Panc1 (cell line): ENCODE measurements around the gene GRIK5. TPM values are rescaled to one million over a fixed set of nuclear protein-coding genes. Genes with fewer than 3 reads are reported as not detected.
A peak's percentile ranks its signal among the peaks of the same experiment; 100 is the strongest.

ENCODE experiments used
- ATAC-seq: fragments of 200-7000 bp; cut with Tn5 transposase; 2 replicates; pipeline ENCODE4 v1.9.1; 2020; ENCODE audit warnings: mild to moderate bottlenecking, moderate library complexity
- BruUV-seq: library from RNA; stranded (reverse); fragments of 400-500 nt; replicated peaks from 2 replicates; lab custom pipeline; 2021; lab: Mats Ljungman, UMichigan
- CTCF ChIA-PET: fragments of 300-600 bp; sonication (Branson Sonifier 250); formaldehyde crosslinking; loops from one replicate; lab custom pipeline; 2022; ENCODE audit warnings: antibody characterized with exemption; lab: Charles Lee
- POLR2A ChIA-PET: fragments of 300-600 bp; sonication (Branson Sonifier 250); formaldehyde crosslinking; loops from one replicate; lab custom pipeline; 2022; ENCODE audit warnings: antibody characterized with exemption; lab: Charles Lee
- DNase-seq: peaks from one replicate; pipeline ENCODE4 v3.0.0-alpha.2; 2010; ENCODE audit warnings: low read depth, low spot score
- H3K27ac ChIP-seq: 2 replicates; pipeline ENCODE4 v1.5.1; 2011; ENCODE audit warnings: mild to moderate bottlenecking, low read length, inconsistent platforms
- H3K27me3 ChIP-seq: fragments of 200-500 bp; sonication (Bioruptor generic); 2 replicates; pipeline ENCODE4 v1.6.0; 2014; ENCODE audit warnings: low read length, inconsistent platforms; ENCODE audit not compliant: control insufficient read depth, insufficient read depth
- H3K36me3 ChIP-seq: fragments of 200-500 bp; sonication (Bioruptor generic); 2 replicates; pipeline ENCODE4 v1.5.1; 2014; ENCODE audit warnings: inconsistent platforms, mild to moderate bottlenecking, low read length, moderate library complexity; ENCODE audit not compliant: control insufficient read depth, insufficient read depth
- H3K4me1 ChIP-seq: 2 replicates; pipeline ENCODE4 v1.5.1; 2011; ENCODE audit warnings: inconsistent platforms, mild to moderate bottlenecking, low read length, moderate library complexity; ENCODE audit not compliant: control insufficient read depth, insufficient read depth
- H3K4me3 ChIP-seq, 2 experiments: 2 replicates each; pipeline ENCODE4 v1.5.1; 2011 to 2012; ENCODE audit warnings: low read depth in 2 of 2, low read length in 2 of 2, mild to moderate bottlenecking in 2 of 2, inconsistent platforms in 1 of 2, moderate library complexity in 1 of 2
- H3K9me3 ChIP-seq: fragments of 200-500 bp; sonication (Bioruptor generic); 2 replicates; pipeline ENCODE4 v1.5.1; 2014; ENCODE audit warnings: low read depth, mild to moderate bottlenecking, inconsistent platforms, low read length, moderate library complexity; ENCODE audit not compliant: control insufficient read depth, insufficient read depth
- POLR2AphosphoS5 ChIP-seq: IDR thresholded peaks from 2 replicates; pipeline ENCODE4 v1.6.1; 2012; ENCODE audit warnings: mild to moderate bottlenecking, low read depth, low read length, moderate library complexity
- SIN3A ChIP-seq: IDR thresholded peaks from 2 replicates; pipeline ENCODE4 v1.6.1; 2012; ENCODE audit warnings: low read depth, mild to moderate bottlenecking, low read length, moderate library complexity, borderline replicate concordance; ENCODE audit not compliant: insufficient read depth
- TCF7L2 ChIP-seq: IDR thresholded peaks from 2 replicates; pipeline ENCODE4 v1.6.1; 2011; ENCODE audit warnings: mild to moderate bottlenecking, low read depth, low read length, inconsistent platforms
- in situ Hi-C: cut with HindIII; loops from 2 replicates; pipeline ENCODE4 v1.10.0; 2016; ENCODE audit warnings: low sequenced_read_pairs, low pct_unique_long_range_greater_than_20kb
- intact Hi-C: fragments of 100-400 bp; cut with micrococcal nuclease; formaldehyde crosslinking; loops from one replicate; pipeline ENCODE4 v1.10.0; 2022; ENCODE audit not compliant: unreplicated experiment
- total RNA-seq: library from RNA; stranded (reverse); gene quantifications from one replicate; pipeline ENCODE4 v1.2.1, GENCODE V29; 2021; ENCODE audit not compliant: unreplicated experiment
- TF ChIP-seq, protein P1 (sequence below): fragments of 450-650 bp; IDR thresholded peaks from 2 replicates; pipeline ENCODE4 v1.5.1; 2017; ENCODE audit warnings: mild to moderate bottlenecking
- TF ChIP-seq, protein P2 (sequence below), 2 experiments: IDR thresholded peaks; 2 replicates each; pipeline ENCODE4 v1.6.1; 2011 to 2012; ENCODE audit warnings: low read depth in 2 of 2, control low read depth in 1 of 2, low read length in 1 of 2, mild to moderate bottlenecking in 1 of 2, moderate library complexity in 1 of 2; ENCODE audit not compliant: insufficient read depth in 1 of 2

GRIK5 gene
- total RNA-seq, 1 experiment from 2014 or later: 0.62 TPM

DNA sequence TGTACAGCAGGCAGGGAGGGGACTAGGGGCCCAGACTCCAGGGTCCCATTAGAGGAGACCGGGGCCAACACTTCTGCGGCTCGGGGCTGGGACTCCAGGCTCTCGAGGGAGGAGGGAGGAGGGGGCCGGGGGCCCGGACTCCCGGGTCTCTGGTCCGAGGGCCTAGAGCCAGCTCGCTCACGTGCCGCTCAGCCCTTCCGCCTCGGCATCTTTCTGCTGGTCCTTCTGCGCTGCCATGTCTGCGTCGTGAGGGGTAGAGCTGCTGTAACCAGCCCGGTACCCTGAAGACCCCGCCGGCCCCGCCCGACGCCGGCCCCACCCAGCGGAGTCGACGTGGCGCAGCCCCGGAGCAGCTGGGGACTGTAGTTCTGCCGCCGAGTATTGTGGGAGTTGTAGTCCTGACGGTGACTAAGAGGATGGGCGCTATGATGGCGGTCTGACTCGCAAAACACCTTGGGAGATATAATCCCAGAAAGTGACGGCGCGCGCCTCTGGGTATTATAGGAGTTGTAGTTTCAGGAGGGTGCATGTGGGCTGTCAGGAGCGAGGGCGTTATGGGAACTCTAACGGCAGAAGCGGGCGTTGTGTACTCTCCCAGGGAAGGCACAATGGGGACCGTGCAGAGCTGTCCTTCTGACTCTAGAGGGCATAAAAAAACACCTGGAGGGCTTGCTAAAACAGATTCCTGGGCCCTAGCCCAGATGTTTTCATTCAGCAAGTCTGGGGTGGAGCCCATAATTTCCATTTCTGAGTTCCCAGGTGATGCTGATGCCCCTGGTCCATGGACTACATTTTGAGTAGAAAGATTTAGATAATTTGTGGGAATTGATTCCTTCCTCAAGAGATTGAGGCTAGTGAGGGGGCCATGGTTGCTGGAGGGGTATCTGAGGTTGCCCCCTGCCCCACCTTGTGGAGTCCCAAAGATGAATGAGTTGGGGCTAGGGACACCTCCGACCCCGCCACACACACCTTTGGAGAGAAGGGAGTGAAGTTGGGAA lies 110.7 kb downstream of the GRIK5 start, which contains the start of gene RABAC1:
RABAC1 (minus strand) TSS at position 266 of the 998 bp plus-strand sequence; CDS start at position 237, 29 bp downstream.
- H3K4me1 ChIP-seq: peaks cover 7% of the 10 kb centered on the region
- POLR2A ChIA-PET: no interaction called here
- H3K9me3 ChIP-seq: no peaks in the 10 kb centered on the region
- CTCF ChIA-PET: interaction anchor here (0.6 kb wide), 2 partner anchors 71 to 280 kb away, joined by 4 to 5 read pairs; no protein-coding TSS in a partner anchor
- no TSS peak for BruUV-seq
- in situ Hi-C loops: no loop called here
- H3K4me3 ChIP-seq: peak within 1 kb of the TSS; percentile 66 to 73
- no peak for TF ChIP-seq TCF7L2
- TF ChIP-seq POLR2AphosphoS5: no peak
- no peak for TF ChIP-seq SIN3A
- TF ChIP-seq, protein P1, sequence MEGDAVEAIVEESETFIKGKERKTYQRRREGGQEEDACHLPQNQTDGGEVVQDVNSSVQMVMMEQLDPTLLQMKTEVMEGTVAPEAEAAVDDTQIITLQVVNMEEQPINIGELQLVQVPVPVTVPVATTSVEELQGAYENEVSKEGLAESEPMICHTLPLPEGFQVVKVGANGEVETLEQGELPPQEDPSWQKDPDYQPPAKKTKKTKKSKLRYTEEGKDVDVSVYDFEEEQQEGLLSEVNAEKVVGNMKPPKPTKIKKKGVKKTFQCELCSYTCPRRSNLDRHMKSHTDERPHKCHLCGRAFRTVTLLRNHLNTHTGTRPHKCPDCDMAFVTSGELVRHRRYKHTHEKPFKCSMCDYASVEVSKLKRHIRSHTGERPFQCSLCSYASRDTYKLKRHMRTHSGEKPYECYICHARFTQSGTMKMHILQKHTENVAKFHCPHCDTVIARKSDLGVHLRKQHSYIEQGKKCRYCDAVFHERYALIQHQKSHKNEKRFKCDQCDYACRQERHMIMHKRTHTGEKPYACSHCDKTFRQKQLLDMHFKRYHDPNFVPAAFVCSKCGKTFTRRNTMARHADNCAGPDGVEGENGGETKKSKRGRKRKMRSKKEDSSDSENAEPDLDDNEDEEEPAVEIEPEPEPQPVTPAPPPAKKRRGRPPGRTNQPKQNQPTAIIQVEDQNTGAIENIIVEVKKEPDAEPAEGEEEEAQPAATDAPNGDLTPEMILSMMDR: no peak
- TF ChIP-seq, protein P2, sequence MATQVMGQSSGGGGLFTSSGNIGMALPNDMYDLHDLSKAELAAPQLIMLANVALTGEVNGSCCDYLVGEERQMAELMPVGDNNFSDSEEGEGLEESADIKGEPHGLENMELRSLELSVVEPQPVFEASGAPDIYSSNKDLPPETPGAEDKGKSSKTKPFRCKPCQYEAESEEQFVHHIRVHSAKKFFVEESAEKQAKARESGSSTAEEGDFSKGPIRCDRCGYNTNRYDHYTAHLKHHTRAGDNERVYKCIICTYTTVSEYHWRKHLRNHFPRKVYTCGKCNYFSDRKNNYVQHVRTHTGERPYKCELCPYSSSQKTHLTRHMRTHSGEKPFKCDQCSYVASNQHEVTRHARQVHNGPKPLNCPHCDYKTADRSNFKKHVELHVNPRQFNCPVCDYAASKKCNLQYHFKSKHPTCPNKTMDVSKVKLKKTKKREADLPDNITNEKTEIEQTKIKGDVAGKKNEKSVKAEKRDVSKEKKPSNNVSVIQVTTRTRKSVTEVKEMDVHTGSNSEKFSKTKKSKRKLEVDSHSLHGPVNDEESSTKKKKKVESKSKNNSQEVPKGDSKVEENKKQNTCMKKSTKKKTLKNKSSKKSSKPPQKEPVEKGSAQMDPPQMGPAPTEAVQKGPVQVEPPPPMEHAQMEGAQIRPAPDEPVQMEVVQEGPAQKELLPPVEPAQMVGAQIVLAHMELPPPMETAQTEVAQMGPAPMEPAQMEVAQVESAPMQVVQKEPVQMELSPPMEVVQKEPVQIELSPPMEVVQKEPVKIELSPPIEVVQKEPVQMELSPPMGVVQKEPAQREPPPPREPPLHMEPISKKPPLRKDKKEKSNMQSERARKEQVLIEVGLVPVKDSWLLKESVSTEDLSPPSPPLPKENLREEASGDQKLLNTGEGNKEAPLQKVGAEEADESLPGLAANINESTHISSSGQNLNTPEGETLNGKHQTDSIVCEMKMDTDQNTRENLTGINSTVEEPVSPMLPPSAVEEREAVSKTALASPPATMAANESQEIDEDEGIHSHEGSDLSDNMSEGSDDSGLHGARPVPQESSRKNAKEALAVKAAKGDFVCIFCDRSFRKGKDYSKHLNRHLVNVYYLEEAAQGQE (IDR thresholded peaks at IDR 0.05; ENCODE audit: insufficient read depth in 1 of 2, low read depth in 2 of 2, low read length in 1 of 2): no peak
- DNase-seq (peak; percentile 45), ATAC-seq (peak; percentile 90)
- H3K27ac ChIP-seq: peak within 1 kb of the TSS; percentile 65
- H3K27me3 ChIP-seq: no peaks in the 10 kb centered on the region
- intact Hi-C loops: loop anchor here (5.0 kb wide), 1 partner anchor 82 kb away; the partner anchor contains the start of gene CD79A
- H3K36me3 ChIP-seq: no peaks in the 10 kb centered on the region

DNA sequence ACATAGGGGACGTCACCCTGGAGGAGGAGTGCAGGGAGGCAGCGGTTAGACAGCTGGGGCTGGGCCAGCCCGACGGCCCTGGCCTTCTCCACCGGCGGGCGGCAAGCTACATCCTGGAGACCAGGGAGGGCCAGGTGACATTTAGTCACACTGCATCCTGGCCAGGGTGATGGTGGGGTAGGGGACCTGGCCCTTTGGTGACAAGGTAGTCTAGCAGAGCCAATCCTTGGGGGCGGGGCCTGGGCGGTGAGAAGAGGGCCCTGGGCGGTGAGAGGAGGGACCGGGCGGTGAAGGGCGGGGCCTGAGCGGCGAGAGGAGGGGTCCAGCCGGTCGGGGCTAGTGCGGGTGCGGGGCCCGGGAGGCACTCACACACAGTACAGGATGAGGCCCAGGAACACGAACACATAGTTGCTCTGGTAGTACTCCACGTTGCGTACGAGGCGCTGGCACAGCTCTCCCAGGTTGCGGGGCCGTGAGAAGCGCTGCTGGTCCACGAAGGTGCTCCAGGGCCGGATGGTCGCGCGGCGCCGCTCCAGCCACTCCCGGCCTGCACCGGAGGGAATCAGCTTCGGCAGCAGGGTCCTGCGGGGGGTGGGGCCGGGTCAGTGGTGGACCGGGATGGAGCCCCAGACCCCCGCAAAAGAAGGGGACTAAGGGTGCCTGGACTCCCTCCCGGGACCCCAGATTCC lies 111.5 kb downstream of the GRIK5 start:
- CTCF ChIA-PET: no interaction called here
- Histone ChIP-seq H3K27me3 (no peaks in the 10 kb centered on the region), H3K36me3 (no peaks in the 10 kb centered on the region), H3K4me3 (peak overlapping the region; percentile 66 to 73), H3K27ac (peak overlapping the region; percentile 65), H3K9me3 (no peaks in the 10 kb centered on the region), H3K4me1 (peaks cover 7% of the 10 kb centered on the region)
- TF ChIP-seq POLR2AphosphoS5 (no peak), TCF7L2 (no peak), SIN3A (0 out of 2 replicates have a peak, but pooled peaks have one; percentile 26)
- TF ChIP-seq, protein P1: no peak
- intact Hi-C loops (loop anchor here (5.0 kb wide), 1 partner anchor 81 kb away; the partner anchor contains the start of gene CD79A), in situ Hi-C loops (no loop called here)
- BruUV-seq: TSS peak; percentile 83
- POLR2A ChIA-PET: no interaction called here
- DNase-seq (no peak), ATAC-seq (peak; percentile 86)
